ENCODE measurements around the gene TCP1.

DNA sequence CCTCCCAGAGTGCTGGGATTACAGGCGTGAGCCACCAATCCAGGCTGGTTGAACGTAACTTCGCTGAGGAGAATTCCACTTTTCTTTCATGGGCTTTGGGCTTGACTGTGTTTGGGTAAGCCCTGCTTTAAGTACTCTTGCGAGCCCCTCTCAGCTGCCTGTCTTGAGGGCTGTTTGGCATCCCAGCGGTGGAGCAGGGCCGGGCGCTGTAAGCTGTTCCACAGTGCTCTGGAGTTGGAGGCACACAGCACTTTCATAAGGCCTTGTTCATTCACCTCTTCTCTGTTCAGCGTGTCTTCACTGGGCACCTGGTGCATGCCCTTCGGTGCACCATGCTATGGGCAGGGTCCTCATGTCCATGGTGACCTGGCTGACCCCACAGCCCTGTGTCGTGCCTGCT, 32.3 kb upstream of the TCP1 start:
- TF ChIP-seq, protein P1, sequence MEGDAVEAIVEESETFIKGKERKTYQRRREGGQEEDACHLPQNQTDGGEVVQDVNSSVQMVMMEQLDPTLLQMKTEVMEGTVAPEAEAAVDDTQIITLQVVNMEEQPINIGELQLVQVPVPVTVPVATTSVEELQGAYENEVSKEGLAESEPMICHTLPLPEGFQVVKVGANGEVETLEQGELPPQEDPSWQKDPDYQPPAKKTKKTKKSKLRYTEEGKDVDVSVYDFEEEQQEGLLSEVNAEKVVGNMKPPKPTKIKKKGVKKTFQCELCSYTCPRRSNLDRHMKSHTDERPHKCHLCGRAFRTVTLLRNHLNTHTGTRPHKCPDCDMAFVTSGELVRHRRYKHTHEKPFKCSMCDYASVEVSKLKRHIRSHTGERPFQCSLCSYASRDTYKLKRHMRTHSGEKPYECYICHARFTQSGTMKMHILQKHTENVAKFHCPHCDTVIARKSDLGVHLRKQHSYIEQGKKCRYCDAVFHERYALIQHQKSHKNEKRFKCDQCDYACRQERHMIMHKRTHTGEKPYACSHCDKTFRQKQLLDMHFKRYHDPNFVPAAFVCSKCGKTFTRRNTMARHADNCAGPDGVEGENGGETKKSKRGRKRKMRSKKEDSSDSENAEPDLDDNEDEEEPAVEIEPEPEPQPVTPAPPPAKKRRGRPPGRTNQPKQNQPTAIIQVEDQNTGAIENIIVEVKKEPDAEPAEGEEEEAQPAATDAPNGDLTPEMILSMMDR (IDR thresholded peaks at IDR 0.05): no peak
- TF ChIP-seq EP300 (IDR thresholded peaks at IDR 0.05): no peak
